Fibroblast of skin of right quadriceps (primary cell): Measurements from ENCODE around the gene SLC29A3.
"Not testable (repeated sequence)": the region's sequence is repeated elsewhere in the genome, so short reads cannot be mapped to it uniquely, and the experiment has no call there.

ENCODE experiments used
- DNase-seq: peaks from one replicate; pipeline ENCODE4 v3.0.0-alpha.2; 2013

Gene SLC29A3

DNA sequence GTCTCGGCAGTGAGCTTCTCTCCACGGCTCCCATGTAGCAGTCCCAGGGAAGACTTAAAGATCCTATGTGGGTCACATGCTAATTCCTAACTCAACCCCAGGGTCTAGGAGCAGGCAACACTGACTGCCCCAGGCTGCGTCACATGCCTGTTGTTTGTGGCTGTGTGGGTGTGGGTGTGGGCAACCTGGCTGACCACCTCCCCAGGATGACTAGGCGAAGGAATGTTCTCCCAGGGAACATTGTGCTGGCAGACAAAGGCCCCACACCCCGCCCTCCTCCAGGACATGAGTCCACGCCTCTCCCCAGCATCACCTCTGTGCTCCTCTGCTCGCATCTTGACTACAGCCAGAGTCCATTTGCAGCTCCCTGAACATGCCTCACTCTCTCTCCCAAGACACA is 30.3 kb downstream of the SLC29A3 start:
- DNase-seq = no peak

DNA sequence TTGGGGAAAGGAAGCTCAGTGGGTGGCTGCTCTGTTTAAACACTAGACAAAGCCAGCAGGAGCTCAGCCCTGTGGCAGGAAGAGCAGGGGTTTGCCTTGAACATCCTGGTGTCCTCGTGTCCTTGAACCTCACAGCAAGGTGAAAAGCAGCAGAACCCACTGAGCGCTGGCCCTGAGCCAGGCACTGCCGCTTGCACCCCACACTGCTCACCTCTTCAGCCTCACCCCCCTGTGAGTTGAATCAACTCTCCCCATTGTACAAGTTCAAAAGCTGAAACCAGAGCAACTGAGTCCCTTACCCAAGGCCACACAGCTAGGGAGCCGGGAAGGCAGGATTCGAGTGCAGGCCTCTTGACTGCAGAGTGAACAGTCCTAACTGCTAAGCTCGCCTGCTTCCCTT is 32.0 kb downstream of the SLC29A3 start:
- no peak for DNase-seq

GRCh38 chr10:71351628-71352319 is 32.7 kb downstream of the SLC29A3 start:
- DNase-seq = no peak

DNA sequence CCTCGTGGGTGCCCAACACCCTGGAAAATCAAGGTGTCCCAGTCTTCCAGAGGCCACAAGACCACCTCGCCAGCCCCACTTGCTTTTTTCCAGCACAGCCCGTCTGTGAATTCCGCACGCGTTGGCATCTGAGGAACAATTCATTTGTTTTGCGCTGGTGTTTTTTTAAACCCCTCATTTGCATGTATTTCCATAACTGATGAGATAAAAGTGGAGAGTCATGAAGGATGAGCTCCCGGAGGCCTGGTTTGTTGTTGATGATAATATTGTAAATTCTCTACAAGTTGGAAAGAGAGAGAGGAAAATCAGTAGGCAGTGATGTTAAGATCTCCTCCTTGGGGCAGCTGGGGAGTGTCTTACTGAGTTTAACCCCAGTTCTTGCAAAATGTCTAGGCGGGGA is 34.6 kb downstream of the SLC29A3 start:
- DNase-seq = no peak

DNA sequence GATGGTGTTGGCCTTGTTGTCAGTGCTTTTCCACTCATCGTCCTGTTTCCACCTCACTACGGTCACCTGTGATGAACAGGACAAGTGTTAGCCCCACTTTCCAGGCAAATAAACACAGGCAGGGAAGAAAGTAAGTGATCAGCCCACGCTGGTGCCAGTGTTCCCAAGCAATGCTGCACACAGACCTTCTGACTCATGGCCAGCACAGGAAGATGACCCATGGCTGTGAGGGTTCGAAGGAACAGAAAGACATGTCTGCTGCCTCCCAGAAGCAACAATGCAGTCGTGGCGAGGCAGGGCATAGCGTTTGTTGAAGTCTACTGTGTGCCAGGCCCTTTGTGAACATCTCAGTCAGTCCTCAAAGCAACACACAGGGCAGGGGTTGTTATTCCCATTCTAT is 35.7 kb downstream of the SLC29A3 start:
- DNase-seq = no peak

GRCh38 chr10:71355886-71356285 is 36.8 kb downstream of the SLC29A3 start:
- DNase-seq = no peak

GRCh38 chr10:71357792-71358265 is 38.8 kb downstream of the SLC29A3 start:
- DNase-seq = no peak

GRCh38 chr10:71358277-71358676 is 39.2 kb downstream of the SLC29A3 start:
- DNase-seq = no peak

DNA sequence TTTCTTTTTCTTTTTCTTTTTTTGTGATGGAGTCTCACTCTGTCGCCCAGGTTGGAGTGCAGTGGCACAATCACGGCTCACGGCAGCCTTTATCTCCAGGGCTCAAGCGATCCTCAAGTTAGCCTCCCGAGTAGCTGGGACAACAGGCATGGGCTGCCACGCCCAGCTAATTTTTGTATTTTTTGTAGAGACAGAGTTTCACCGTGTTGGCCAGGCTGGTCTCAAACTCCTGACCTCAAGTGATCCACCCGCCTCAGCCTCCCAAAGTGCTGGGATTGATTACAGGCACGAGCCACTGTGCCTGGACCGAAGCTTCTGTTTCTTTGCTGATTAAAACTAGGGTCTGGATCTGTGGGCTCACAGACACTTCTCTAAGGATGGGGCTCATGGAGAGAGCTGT is 39.8 kb downstream of the SLC29A3 start:
- not testable (repeated sequence) for DNase-seq

- DNase-seq = no peak
Measured at GRCh38 chr10:71359364-71360046, 40.4 kb downstream of the SLC29A3 start.

DNA sequence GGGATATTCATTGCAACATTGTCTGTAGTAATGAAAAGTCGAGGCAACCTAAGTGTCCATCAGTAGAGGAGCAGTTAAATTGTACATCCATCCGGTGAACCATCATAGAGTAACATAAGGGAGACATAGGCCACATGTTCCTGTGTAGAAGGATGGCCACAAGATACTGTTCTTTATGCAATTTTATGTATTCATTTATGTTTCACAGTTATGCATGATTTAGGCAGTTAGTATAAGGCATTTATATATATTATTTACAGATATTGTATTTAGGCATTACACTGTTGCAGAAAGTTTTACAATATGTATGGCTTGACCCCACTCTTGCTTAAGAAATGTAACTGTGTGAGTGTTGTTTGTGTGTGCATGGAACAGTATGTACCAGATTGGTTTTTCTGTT is 41.7 kb downstream of the SLC29A3 start:
- no peak for DNase-seq

- no peak for DNase-seq
Measured at GRCh38 chr10:71361581-71361980, 42.5 kb downstream of the SLC29A3 start.

DNA sequence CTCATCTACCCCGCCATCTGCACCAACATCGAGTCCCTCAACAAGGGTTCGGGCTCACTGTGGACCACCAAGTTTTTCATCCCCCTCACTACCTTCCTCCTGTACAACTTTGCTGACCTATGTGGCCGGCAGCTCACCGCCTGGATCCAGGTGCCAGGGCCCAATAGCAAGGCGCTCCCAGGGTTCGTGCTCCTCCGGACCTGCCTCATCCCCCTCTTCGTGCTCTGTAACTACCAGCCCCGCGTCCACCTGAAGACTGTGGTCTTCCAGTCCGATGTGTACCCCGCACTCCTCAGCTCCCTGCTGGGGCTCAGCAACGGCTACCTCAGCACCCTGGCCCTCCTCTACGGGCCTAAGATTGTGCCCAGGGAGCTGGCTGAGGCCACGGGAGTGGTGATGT is 43.1 kb downstream of the SLC29A3 start:
- DNase-seq = no peak

GRCh38 chr10:71363936-71364335 is 44.9 kb downstream of the SLC29A3 start:
- DNase-seq = no peak

GRCh38 chr10:71365366-71365765 is 46.3 kb downstream of the SLC29A3 start:
- no peak for DNase-seq

- no peak for DNase-seq
Measured at GRCh38 chr10:71366690-71367089, 47.6 kb downstream of the SLC29A3 start.

DNA sequence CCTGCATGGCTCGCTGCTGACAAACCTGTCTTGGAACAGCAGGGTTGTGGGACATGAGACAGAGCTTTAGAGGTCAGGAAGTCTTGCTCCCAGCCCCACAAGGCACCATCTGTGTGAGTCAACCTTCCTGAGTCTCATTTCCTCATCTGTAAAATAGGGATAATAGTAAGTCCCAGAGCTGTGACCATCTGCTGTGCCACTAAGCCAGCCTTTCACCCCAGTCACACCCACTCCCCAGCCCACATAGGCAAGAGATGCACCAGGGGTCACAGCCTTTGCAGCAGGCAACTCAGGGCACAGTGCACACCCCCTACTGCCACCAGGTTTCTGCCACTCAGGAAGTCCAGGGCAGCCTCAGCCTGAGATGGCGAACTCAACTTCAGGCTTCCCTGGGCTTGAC is 48.2 kb downstream of the SLC29A3 start:
- DNase-seq = no peak

DNA sequence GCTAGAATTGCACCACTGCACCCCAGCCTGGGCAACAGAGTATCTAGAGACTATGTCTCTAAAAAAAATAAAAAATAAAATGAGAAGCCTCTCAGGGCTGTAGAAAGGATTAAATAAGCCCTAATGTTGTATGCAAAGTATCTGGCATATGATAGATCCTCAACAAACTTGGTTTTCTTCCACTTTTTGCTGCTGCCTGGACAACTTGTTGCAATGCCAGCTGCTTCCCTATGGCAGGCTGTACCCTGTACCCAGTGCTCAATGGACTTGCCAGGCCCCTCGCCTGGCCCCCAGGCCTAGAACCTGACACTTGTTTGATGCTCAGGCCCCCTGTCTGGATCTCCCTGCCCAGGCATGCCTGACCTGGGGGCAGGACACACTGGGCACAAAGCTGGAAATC is 49.1 kb downstream of the SLC29A3 start:
- DNase-seq = no peak

GRCh38 chr10:71368643-71369042 is 49.6 kb downstream of the SLC29A3 start:
- DNase-seq = peak; percentile 7

- DNase-seq = no peak
Measured at GRCh38 chr10:71369602-71370001, 50.5 kb downstream of the SLC29A3 start.

DNA sequence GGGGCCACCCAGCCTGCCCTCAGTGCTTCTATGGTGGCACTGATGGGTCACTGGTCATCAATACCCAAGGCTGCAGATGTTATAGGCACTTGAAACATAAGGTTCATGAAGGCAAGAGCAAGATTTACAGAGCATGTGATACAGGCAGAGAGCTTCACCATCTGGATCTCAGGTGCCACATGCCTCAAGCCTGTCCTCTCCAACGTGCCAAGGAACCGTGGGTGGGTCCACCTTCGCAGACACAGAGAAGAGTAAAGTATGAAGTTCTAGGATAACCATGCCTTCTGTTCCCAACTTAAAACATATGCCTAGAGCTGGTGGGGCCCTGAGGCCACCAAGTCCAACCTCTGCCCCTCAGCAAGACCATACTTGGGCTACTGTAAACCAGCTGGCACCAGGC is 51.0 kb downstream of the SLC29A3 start:
- DNase-seq = no peak

GRCh38 chr10:71371750-71372166 is 52.7 kb downstream of the SLC29A3 start:
- DNase-seq = no peak

GRCh38 chr10:71372882-71373495 is 53.9 kb downstream of the SLC29A3 start:
- DNase-seq = peak; percentile 54
